Retinal pigment epithelial cell (primary cell): Measurements from ENCODE around the gene AP3S2.

ENCODE experiments used
- DNase-seq: peaks from one replicate; pipeline ENCODE4 v3.0.0-alpha.2; 2010; ENCODE audit warnings: low read depth
- H3K4me3 ChIP-seq: 2 replicates; pipeline ENCODE4 v1.5.1; 2011; ENCODE audit warnings: mild to moderate bottlenecking, low read length, control low read depth, moderate library complexity
- TF ChIP-seq, protein P1 (sequence below): conservative IDR thresholded peaks from 2 replicates; pipeline ENCODE4 v1.5.1; 2011; ENCODE audit warnings: low read depth, low read length, control low read depth, inconsistent platforms

The AP3S2 gene

DNA sequence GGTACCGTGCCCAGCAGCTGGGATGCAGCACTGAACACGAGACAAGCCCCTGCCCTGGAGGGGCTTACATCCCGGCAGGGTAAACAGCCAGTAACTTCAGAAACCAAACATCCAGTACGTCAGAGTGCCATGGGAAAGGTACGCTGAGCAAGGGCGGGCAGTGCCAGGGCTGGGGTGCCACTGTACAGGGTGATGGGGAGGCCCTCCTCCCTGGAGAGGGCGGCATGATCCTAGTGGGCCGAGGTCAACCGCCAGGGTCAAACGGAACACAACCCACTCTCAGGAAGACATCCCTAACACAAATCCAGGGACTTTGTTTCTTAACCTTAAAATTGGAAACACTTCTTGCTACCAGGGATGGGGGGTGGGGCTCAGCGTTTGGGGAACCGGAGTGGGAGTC, 63.2 kb downstream of the AP3S2 start:
- TF ChIP-seq, protein P1, sequence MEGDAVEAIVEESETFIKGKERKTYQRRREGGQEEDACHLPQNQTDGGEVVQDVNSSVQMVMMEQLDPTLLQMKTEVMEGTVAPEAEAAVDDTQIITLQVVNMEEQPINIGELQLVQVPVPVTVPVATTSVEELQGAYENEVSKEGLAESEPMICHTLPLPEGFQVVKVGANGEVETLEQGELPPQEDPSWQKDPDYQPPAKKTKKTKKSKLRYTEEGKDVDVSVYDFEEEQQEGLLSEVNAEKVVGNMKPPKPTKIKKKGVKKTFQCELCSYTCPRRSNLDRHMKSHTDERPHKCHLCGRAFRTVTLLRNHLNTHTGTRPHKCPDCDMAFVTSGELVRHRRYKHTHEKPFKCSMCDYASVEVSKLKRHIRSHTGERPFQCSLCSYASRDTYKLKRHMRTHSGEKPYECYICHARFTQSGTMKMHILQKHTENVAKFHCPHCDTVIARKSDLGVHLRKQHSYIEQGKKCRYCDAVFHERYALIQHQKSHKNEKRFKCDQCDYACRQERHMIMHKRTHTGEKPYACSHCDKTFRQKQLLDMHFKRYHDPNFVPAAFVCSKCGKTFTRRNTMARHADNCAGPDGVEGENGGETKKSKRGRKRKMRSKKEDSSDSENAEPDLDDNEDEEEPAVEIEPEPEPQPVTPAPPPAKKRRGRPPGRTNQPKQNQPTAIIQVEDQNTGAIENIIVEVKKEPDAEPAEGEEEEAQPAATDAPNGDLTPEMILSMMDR = no peak
- H3K4me3 ChIP-seq = no peak overlapping the region
- no peak for DNase-seq

DNA sequence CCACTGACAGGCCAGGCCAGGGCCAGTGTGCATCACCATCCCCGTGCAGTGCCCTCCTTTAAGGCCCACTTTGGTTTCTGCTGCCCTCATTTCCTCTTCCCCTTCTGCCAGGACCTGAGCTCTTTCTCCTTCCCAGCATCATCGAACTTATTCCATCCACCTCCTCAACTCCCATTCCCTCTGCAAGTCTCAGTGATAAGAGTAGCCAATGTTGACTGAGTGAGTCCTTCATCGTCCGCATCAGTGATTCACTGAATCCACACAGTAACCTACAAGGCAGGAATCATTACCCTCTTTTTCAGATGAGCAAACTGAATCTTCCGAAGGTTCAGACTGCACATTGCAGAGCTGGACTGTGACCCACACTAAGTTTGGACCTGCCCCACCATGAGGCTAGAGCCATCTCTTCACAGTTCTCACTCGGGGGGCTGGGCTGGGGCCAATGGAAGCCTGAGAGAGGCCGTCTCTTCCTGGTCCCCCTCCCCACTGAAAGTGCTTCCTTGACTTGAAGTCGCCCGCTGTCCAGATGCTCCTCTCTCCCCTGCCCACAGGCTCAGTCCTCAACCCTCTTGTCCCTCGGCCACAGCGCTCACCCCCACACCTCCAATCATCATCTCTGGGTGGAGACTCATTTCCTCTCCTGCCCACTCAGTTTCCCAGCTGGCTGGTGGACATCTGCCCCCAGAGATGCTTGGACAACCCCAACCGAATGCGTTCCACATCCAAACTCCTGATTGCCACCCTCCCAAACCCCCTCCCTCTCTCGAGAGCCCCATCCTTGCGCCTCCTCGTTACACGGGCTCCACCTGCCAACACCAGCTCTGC, 64.0 kb downstream of the AP3S2 start:
- no peak for DNase-seq
- no peak overlapping the region for H3K4me3 ChIP-seq
- TF ChIP-seq, protein P1 = no peak

- TF ChIP-seq, protein P1 = no peak
- no peak overlapping the region for H3K4me3 ChIP-seq
- DNase-seq = no peak
Observed at GRCh38 chr15:89829161-89829560, 64.6 kb downstream of the AP3S2 start.

GRCh38 chr15:89828281-89829145, 65.3 kb downstream of the AP3S2 start:
- H3K4me3 ChIP-seq = no peak overlapping the region
- no peak for DNase-seq
- TF ChIP-seq, protein P1 = no peak

GRCh38 chr15:89827829-89828228, 66.0 kb downstream of the AP3S2 start:
- TF ChIP-seq, protein P1 = no peak
- no peak overlapping the region for H3K4me3 ChIP-seq
- DNase-seq = no peak

DNA sequence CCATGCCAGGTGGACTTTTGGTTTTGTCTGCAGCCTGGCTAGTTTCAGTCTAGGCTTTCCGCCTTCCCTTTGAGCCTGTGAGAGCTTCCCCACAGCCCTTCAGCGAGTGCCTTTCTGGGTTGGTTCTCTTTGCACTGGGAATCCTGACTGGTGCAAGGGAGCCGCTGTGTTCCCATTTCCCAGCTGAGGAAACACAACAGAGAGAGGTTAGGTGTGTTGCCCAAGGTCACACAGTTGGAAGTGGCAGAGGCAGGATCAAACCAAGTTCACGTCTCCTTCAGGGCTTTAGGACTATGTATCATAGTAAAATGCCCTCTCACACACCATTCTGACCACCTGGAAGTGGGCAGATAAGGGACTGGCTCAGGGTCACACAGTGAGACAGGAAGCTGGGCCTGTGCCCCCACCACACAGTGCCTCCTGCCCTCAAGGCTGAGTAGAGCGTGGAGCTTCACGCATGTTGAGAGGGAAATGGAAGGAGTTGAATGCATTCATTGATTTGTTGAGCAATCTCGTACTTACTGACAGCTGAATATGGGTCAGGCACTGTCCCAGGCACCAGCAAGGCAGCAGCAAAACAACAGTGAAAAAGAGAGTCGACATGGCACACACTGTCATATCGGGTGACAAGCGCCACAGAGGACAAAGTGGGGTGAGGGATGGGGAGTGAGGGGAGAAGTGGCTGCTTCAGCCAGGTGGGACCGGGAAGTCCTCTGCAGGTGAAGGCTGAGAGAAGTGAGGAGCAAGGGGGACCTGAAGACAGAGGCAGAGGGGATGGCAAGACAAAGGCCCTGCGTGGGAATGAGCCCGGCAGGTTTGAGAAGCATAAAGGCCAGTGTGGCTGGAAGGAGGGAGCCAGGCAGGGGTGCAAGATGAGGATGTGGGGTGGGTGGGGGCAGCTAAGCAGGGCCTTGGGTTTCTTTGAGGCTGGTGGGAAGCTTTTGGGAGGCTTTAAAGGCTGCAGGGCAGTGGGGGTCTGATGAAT, 66.8 kb downstream of the AP3S2 start:
- no peak overlapping the region for H3K4me3 ChIP-seq
- no peak for DNase-seq
- TF ChIP-seq, protein P1 = no peak
